HG02884 (cell line): ENCODE measurements around the gene DUS1L.

Source experiments
- ATAC-seq: cut with Tn5 transposase; IDR thresholded peaks from one replicate; pipeline ENCODE4 v1.9.1; 2021; ENCODE audit warnings: mild to moderate bottlenecking, moderate library complexity; ENCODE audit not compliant: unreplicated experiment

Gene DUS1L

DNA sequence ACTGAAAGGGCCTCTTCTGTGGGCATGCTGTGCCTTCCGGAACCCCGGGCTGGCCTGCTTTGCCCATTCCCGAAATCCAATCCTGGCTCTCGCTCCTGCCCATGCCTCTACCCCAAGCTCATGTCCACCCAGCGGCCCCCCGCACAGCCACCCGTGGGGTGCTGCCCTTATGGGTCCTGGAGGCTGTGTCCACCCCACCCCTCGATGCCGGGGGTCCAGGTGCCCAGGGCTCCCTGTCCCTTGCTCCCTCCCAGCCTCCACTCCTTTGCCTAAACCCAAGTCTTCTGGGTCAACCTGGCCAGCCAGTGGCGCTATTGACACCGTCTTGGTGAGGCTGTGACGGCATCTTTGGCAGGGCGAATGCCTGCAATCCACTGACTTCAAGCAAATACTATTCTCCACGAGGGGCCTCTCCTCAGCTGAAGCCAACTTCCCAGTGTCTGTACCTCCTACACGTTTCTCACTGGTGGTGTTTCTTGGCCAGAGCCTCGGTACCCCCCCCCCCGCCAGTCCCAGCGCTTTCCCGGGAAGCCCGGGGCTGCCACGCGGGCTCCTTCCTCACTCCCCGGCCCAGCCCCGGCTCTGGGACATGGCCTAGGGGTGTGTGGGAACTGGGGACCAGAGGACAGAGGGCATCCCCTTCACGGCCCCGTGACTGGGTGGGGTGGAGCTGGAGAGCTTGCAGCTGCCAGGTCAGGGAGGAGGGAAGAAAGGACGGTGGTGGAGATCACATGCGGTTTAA, 12.2 kb upstream of the DUS1L start:
- no peak for ATAC-seq

GRCh38 chr17:82076785-82077591, 11.4 kb upstream of the DUS1L start:
- no peak for ATAC-seq

DNA sequence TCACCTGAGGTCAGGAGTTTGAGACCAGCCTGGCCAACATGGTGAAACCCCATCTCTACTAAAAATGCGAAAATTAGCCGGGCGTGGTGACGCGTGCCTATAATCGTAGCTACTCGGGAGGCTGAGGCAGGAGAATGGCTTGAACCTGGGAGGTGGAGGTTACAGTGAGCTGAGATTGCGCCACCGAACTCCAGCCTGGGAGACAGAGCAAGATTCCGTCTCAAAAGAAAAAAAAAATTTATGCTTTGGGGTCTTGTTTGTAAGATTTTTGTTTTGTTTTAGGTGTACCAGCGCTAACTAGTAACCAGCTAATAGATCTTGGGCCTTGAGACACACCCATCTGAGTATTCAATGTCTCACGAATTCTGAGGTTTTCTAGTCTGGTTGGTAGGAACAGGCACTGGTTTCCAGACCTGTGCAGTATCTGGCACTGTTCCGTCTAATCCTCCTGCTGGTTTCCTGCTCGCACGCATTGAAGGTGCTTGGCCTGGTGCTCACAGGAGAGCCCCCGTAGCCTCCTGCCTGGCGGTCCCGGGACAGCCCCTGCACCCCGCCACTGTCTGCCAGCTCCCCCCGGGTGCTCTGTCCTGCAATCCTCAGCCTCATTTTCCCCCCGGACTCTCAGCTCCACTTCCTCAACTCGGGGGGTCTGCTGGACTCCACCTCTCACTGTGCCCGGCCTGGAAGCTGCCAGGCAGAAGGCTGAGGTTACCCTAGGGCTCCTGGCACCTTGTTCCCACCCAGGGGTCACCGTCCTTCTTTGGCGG, 10.6 kb upstream of the DUS1L start:
- ATAC-seq = no peak

DNA sequence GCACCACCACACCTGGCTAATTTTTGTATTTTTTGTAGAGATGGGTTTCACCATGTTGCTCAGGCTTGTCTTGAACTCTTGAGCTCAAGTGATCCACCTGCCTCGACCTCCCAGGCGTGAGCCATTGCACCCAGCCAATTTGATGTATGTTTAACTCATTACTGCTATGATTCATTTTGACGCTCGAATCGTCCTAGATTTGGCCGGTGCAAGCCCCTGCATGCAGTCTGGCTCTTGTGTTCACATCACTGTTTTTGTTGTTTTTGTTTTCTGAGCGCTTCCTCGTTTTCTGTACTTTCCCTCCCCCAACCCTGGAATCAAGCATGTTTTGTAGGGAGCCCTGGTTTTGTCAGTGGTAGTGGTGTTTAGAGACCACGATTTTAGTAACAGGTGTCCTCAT, 7.8 kb upstream of the DUS1L start:
- ATAC-seq = no peak

- no peak for ATAC-seq
Observed at GRCh38 chr17:82072827-82073226, 7.2 kb upstream of the DUS1L start.

GRCh38 chr17:82070611-82071010, 5.0 kb upstream of the DUS1L start:
- ATAC-seq = no peak

DNA sequence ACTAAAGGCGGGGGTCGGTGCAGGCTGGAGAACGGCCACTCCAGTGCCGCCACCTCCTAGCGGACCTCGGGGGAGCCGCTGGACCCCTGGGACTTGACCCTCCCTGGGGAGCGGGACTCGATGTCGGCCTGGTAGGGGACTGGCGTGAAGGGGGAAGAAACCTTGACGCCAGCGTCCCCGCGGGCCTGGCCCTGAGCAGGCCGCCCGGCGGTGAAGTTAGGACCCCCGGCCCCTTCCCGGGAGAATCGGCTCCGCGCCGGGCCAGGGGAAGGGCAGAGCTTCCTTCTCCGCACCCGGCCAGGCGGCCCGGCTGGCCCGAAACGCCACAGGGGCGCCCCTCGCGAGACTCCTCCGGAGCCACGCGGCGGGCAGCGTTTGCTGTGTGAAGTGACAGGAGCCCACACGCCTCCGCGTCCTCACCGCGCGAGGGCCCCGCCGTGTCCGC, 389 bp downstream of the DUS1L start:
- ATAC-seq = no peak

DNA sequence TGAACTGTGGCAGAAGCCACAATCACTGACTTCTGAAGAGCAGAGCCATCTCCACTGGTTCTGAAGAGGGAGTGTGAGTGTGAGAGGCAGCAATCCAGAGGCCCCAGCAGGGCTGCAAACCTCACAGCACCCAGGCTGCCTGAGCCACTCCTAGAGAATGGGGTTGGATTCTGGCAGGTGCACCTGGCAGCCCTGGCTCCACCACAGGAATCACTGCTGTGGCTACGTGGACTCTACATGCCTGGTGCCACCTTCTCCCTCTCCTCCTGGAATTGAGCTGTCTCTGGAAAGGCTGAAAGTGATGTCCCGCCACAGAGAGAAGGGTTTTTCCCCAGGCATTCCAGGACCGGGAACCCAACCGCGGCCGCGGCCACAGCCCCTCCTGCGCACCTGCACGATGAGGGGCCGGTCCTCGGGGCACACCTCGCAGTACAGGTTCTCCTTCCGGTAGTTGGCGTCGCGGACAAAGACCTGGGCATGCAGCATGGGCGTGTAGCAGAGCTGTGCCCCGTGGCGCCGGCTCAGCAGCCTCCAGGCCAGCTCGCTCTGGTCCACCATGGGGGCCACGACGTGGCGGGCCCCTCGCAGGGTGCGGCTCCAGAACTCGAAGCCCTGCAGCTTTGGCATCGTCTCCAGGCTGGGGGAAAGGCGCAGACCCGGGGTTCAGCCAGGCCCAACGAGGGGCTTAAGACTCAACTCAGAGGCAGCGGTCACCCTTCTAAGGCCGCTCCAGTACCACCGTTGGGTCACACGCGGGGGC, 991 bp downstream of the DUS1L start:
- ATAC-seq = no peak

DNA sequence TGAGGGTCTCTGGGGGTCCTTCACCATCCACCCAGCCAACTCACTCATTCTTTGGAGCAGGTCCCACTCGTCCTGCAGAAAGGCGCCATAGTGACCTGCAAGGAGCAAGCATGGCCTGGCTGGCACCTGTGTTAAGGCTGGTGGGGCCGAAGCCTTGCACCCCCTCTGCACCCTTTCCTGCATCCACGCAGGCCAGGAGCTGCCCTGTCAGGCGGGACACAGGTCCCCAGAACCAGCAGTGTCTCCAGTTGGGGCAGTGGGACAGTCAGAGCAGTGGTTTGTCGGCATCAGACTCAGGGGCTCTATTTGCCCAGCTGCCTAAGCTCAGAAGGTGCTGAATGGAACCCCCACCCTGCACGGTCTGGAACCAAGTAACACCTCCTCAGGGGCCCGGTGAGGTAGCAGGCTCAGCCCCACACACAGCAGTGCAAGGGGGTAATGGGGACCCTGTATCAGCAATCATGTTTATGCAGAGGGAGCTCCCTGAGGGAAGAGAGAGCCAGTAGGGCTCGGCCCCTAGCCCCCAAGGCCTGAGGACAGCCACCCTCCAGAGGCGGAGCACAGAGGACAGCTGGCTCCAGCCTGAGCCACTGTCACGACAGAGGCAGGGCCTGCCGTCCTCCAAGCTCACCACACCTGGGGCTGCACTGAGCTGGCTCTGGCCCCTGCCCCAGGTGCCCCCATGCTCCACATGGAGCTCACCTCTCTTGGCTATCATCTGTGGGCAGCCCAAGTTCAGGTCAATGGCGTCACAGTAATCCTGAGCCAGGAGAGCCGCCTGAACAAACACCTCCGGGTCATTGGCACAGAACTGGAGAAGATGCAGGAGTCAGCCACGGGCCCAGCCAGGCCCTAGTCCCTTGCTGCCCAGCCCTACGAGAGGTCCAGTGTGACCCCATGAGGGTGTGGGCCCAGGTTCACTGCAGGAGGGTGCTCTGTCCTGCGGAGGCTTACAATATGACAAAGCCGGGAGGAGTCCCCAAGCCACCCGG, 1.9 kb downstream of the DUS1L start:
- no peak for ATAC-seq

DNA sequence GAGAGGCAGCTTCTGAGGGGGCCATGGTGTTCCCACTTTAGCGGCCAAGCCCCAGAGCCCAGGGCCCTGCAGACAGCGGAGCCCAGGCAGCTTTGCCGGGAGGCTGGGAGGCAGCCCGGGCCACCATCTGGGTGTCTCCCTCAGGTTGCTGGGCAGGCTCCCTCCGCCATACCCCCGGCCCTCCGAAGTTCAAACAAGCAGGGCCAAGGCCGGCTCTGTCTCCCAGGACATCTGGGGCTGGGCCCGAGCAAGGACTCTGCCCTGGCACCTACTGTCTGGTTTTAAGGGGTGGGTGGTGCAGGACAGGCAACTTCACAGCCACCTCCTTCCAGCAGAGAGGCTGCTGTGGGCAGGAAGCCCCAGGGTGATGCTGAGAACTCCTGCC, 2.6 kb downstream of the DUS1L start:
- ATAC-seq = no peak

DNA sequence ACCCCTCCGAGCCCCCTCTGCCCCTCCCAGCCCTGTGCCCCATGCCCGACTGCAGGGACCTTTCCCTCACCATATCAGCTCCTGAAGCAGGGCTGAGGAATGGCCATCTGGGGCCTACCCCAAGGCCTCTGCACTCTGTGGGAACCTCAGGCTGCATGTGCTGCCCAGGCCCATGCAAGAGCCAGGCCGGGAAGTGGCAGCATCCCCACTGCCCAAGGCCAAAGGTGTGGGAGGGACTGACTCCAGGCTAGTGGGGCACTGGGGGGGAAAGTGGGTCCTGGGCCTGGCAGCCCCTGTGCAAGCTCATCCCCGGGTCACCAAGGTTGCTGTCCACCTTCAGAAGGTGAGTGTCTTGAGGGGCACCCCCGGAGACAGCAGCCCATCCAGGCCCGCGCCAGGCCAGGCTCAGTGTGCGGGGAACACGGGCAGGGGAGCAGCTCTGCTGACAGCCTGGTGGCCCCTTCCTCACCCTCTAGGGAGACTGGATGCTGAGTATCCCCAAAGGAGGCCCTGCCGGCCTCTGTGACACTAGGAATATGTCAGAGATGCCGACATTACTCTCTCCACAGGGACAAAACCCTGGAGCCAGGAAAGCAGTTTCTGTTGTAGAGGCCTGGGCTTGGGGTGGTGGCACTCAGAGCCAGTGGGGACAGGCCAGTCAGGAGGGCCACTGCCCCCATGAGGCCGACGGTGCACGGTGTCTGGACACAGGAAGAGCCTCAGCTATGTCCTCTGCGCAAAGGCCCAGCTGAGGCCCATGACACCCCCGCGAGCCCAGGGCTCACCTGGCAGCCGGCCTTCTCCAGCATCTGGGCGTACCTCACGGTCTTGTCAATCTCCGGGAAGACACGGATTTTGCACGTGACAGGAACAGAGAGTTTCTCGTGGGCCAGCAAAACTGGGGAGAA, 3.3 kb downstream of the DUS1L start:
- ATAC-seq = no peak

GRCh38 chr17:82061047-82061925, 4.3 kb downstream of the DUS1L start:
- no peak for ATAC-seq

GRCh38 chr17:82060614-82061013, 5.0 kb downstream of the DUS1L start:
- no peak for ATAC-seq

DNA sequence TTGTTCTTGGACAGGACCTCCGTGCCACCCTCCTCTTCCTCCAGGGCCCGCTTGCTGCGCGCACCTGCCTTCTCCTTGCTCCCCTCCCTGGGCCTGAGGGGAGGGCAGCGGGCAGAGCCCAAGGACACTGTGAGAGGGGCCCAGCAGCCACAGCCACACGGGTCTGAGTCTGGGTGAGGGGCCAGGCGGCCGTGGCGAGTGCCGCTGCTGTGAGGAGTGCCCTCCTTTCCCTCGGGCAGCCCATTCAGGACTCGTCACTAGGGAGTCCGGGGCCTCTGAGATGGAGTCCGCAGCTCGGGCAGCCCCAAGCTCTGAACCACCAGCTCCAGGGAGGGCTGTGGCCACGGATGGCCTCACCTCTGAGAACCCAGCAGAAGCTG, 5.6 kb downstream of the DUS1L start:
- ATAC-seq = no peak

- ATAC-seq = no peak
Observed at GRCh38 chr17:82059272-82060000, 6.2 kb downstream of the DUS1L start.

DNA sequence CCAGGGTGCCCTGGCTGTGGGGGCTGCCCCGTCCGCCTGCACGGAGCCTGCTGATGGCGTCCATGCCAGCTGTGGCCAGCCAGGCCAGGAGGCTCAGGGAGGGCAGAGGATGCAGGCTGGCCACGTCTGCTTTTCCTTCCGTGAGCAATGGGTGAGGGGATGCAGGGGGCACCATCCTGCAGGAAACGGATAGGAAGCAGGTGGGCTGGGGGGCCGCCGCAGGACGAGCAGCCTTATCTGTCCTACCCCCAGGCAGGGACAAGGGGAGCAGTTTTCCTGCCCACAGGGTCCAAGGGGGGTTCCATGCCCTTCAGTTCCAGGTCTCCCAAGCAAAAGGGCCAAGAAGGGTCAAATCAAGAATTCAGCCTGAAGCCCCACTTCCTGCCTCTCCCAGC, 6.8 kb downstream of the DUS1L start:
- ATAC-seq = no peak

DNA sequence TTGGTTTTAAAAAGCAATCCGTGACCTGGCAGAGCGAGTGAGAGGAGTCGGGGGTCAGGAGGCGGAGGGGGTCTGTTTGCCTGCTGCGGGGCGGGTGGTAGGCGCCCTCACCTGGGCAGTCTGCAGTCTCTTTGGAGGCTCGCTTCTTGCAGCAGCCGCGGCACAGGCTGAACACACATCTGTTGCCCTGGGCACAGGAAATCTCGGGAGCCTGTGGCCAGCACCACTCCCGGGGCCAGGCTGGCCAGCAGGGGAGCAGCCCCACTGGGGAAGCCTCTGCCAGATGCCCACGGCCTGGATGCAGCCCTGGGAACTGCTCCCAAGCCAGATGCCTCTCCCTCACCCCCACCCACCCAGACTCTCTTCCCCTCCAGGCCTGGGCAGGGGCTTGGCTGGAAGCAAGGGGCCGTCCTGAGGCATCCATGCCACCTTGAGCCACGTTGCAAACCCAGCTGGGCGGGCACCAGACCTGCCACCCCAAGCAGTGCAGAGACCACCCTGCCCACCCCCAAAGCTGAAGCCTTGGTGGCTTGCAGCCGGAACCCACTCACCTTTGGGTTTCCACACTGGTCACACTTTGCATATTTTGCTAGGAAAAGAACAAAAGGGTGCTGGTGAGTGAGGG, 7.3 kb downstream of the DUS1L start:
- no peak for ATAC-seq
